EH (cell line): ENCODE measurements around the gene NINJ1.
"Not testable (repeated sequence)": the region's sequence is repeated elsewhere in the genome, so short reads cannot be mapped to it uniquely, and the experiment has no call there.

Source experiments
- DNase-seq: peaks from one replicate; pipeline ENCODE4 v3.0.0-alpha.2; 2015; ENCODE audit warnings: low read depth

Gene NINJ1

GRCh38 chr9:93119703-93119952, 14.4 kb downstream of the NINJ1 start:
- DNase-seq: no peak

DNA sequence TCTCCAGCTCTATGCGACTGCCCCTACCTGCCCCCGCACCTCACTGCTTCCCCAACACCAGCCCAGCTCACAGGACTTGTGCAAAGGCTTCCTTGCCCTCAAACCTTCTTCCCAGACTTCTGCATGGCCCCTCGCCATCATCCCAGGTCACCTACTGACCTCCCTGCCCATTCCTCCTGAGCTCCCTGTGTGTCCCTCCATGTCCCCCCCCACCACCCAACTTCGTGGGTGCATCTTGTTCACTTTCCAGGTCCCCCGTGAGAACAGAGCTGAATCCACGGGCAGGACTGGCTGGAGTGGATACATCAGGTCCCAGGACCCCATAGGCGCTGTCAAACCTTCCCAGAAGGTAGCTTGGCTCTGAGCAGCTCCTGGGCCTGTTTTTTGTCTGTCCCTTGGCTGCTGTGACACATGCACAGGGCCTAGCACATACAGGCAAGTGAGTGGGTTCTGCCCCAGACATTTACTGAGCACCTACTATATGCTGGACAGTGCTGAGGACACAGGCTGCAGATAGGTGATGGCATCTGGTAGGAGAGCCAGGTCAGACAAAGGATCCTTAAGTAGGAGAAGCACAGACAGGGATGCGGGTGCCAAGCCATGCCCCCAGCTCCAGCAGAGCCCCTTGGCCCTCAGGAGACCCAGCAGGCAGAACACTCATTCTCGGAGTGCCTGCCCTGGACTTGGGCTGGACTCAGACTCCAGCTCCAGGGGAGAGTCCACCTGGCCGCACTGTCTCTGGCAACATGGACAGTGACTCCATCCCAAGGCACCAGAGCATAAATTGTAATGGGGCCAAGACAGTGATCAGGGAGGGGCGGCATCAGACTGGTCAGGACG, 15.0 kb downstream of the NINJ1 start:
- DNase-seq: no peak

- no peak for DNase-seq
These were observed 15.9 kb downstream of the NINJ1 start for GRCh38 chr9:93117924-93118862.

GRCh38 chr9:93117521-93117920, 16.5 kb downstream of the NINJ1 start:
- not testable (repeated sequence) for DNase-seq

GRCh38 chr9:93116072-93116961, 17.7 kb downstream of the NINJ1 start:
- peak; percentile 56 for DNase-seq

- DNase-seq: no peak
These were observed 18.5 kb downstream of the NINJ1 start for GRCh38 chr9:93115486-93116071.

DNA sequence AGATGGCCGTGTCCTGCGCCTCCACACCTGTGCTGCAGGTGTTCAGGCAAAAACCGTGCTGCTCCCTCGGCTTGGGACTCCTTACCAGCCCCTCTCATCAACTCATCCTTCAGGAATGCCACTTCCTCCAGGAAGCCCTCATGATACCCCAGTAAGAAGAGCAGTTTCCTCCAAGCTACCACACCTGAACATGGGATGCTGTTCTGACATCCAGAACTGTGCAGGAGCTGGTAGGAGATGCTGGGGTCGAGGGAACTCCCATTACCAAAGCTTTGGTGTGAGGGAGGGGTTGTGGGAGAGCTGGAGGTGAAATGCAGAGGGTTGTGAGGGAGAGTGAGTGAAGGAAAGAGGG, 19.1 kb downstream of the NINJ1 start:
- no peak for DNase-seq

- DNase-seq: no peak
These were observed 19.7 kb downstream of the NINJ1 start for GRCh38 chr9:93114169-93114983.

DNA sequence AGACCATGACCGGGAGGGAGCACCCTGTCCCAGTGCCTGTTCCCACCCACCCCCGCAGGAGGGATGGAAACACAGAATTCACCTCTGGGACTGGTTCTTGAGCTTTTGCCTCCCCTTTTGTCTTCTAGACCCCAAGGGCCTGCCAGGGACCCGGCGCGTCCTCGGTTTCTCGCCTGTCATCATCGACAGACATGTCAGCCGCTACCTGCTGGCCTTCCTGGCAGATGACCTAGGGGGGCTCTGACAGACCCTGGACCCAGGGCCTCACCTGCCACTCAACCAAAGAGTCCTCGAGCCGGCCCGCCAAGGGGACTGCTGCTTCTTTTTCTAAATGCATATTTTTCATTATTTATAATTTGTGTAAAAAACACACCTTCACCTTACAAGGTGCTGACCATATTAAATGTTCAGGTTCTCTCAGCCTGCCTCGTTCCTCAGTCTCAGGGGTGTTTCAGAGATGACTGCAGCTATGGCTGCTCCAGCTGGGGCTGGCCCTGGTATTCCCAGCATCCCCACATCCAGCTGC, 21.1 kb downstream of the NINJ1 start:
- no peak for DNase-seq

DNA sequence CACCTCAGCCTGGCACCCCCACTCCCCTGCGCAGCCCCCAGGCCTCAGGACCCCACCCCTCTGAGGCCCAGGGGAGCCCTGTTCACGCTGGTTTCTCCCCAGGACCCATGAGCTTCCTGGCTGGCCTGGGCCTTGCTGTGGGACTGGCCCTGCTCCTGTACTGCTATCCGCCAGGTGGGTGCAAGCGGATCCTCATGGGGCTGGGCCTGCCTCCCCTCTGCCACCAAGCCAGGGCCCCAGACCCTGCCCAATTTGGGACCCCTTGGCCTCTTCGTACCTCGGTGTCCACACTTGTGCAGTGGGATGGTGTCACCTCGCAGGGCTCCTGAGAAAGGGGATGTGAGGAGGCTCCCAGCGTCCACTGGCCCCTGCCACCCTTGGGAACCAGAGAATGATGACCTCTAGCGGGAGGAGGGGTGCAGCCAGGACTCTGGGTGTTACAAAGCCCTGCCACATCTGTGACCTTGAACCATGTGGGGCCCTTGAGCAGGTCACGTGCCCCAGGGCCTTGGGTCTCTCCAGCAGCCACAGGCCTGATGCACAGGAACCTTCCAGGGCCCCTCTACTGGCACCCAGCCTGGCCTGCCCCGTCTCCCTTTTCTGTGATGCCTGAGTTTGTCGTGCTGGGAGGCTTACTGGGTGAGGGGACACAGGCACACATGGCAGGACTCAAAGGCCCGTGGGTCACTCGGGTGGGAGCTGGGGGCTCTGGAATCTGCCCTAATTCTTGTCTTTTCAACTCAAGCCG, 21.8 kb downstream of the NINJ1 start:
- DNase-seq: no peak

DNA sequence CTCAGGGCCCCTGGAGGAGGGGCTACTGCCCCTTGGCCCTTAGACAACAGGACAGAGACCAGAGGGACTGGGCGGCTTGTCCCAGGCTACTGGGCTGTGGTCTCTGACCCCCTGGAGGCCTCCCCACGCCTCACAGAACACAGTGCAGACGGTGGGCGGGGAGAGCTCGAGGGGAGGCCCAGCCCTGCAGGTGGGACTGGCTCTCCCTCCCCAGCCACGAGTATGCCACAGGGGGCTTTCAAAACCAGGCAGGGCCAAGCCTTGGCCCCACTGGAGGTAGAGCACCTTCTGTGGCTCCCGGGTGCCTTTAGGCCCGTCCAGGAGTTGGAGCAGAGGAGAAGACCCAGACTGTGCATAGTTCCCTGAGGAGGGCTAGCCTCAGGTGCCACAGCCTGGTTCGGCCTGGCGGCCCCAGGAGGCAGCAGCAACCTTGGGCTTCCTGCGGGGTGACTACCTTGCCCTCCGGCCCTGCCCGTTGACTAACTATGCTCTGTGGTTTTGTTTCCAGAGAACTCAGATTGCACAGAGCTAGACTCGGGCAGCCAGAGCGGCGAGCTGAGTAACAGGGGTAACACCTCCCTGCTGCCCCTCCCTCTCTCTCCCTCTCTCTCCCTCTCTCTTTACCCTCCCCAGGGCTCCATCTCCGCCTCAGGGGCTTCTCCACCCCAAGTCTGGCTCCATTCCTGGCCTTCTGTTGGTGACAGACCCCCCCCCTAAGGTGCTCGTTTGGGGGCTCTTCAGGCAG, 22.5 kb downstream of the NINJ1 start:
- peak; percentile 45 for DNase-seq

DNA sequence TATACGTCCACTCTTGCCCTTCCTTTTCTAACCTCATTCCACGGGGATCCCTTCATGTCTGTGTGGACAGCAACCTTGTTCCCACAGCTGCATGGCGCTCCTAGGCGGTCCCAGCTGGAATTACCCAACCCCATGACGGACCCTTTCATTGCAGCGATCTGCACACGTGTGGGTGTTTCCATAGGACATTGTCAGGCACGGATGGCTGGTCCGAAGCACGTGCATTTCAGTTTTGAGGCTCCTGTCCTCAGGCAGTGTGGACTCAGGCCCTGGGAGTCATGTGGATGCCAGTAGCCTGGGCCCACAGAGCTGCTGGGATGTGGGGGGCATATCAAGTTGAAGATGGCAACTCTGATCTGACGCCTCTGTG, 23.1 kb downstream of the NINJ1 start:
- no peak for DNase-seq

DNA sequence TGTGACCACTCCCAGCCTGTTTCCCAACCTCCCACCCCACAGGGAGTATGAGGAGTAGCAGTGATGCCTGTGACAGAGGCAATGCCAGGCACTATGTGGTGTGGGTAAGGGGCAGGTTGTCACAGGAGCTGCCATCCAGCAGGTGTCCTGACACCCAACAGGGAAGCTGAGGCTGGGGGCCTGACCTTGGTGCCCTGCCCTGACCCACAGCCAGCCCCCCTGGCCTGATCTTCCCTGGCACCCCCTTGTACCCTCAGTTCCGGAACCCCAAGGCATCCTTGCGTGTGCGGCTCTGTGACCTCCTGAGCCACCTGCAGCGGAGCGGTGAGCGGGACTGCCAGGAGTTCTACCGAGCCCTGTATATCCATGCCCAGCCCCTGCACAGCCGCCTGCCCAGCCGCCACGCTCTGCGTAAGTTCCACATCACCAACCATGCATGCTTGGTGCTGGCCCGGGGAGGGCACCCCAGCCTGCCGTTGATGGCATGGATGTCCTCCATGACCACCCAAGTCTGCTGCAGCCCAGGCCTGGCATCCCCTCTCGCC, 23.7 kb downstream of the NINJ1 start:
- DNase-seq: no peak

- no peak for DNase-seq
These were observed 25.6 kb downstream of the NINJ1 start for GRCh38 chr9:93108291-93109041.

- DNase-seq: no peak
These were observed 26.3 kb downstream of the NINJ1 start for GRCh38 chr9:93107825-93108161.

- no peak for DNase-seq
These were observed 26.8 kb downstream of the NINJ1 start for GRCh38 chr9:93107151-93107824.

DNA sequence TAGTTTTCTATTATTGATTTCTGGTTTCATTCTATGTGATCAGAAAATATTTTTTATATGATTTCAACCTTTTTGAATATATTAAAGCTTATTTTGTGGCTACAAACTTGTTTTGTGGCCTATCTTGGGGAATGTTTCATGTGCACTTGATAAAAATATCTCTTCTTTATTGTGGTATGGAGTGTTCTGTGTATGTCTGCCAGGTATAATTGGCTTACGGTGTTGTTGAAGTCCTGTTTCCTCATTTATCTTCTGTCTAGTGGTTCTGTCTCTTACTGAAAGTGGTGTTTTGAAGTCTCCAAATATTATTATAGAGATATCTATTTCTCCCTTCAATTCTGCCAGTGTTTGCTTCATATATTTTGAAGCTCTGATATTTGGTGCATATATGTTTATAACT, 28.4 kb downstream of the NINJ1 start:
- no peak for DNase-seq

DNA sequence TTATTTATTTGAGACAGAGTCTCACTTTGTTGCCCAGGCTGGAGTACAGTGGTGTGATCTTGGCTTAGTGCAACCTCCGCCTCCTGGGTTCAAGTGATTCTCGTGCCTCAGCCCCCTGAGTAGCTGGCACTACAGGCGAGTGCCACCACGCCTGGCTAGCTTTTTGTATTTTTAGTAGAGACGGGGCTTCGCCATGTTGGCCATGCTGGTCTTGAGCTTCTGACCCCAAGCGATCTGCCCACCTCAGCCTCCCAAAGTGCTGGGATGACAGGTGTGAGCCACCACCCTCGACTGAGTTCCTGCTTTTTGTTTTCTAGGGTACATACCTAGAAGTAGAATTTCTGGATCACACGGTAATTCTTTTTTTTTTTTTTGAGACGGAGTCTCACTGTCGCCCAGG, 33.0 kb downstream of the NINJ1 start:
- not testable (repeated sequence) for DNase-seq
